Ishikawa (cell line): ENCODE results near the gene MED15.

ENCODE experiments used
- CEBPB ChIP-seq: IDR thresholded peaks from 2 replicates; pipeline ENCODE4 v1.6.1; 2012
- CREB1 ChIP-seq: IDR thresholded peaks from 2 replicates; pipeline ENCODE4 v1.6.1; 2012; ENCODE audit warnings: low read depth
- EGR1 ChIP-seq: IDR thresholded peaks from 2 replicates; pipeline ENCODE4 v1.6.1; 2012
- EP300 ChIP-seq: IDR thresholded peaks from 2 replicates; pipeline ENCODE4 v1.6.1; 2012; ENCODE audit warnings: borderline replicate concordance
- FOXM1 ChIP-seq: IDR thresholded peaks from 2 replicates; pipeline ENCODE4 v1.6.1; 2012; ENCODE audit warnings: low read depth, borderline replicate concordance
- NFIC ChIP-seq: IDR thresholded peaks from 2 replicates; pipeline ENCODE4 v1.6.1; 2012
- RAD21 ChIP-seq: IDR thresholded peaks from 2 replicates; pipeline ENCODE4 v1.6.1; 2012; ENCODE audit warnings: low read depth
- TAF1 ChIP-seq: IDR thresholded peaks from 2 replicates; pipeline ENCODE4 v1.6.1; 2012; ENCODE audit warnings: low read depth, mild to moderate bottlenecking
- TCF12 ChIP-seq: IDR thresholded peaks from 2 replicates; pipeline ENCODE4 v1.6.1; 2012; ENCODE audit warnings: low read depth
- TEAD4 ChIP-seq: IDR thresholded peaks from 2 replicates; pipeline ENCODE4 v1.6.1; 2012
- YY1 ChIP-seq: IDR thresholded peaks from 2 replicates; pipeline ENCODE4 v1.6.1; 2012; ENCODE audit warnings: low read depth
- ZBTB7A ChIP-seq: IDR thresholded peaks from 2 replicates; pipeline ENCODE4 v1.6.1; 2012; ENCODE audit warnings: low read depth
- TF ChIP-seq, protein P1 (sequence below): IDR thresholded peaks from 2 replicates; pipeline ENCODE4 v1.6.1; 2012
- TF ChIP-seq, protein P2 (sequence below): IDR thresholded peaks from 2 replicates; pipeline ENCODE4 v1.6.1; 2012; ENCODE audit warnings: low read depth, mild to moderate bottlenecking
- TF ChIP-seq, protein P3 (sequence below): IDR thresholded peaks from 2 replicates; pipeline ENCODE4 v1.6.1; 2012

MED15 gene

DNA sequence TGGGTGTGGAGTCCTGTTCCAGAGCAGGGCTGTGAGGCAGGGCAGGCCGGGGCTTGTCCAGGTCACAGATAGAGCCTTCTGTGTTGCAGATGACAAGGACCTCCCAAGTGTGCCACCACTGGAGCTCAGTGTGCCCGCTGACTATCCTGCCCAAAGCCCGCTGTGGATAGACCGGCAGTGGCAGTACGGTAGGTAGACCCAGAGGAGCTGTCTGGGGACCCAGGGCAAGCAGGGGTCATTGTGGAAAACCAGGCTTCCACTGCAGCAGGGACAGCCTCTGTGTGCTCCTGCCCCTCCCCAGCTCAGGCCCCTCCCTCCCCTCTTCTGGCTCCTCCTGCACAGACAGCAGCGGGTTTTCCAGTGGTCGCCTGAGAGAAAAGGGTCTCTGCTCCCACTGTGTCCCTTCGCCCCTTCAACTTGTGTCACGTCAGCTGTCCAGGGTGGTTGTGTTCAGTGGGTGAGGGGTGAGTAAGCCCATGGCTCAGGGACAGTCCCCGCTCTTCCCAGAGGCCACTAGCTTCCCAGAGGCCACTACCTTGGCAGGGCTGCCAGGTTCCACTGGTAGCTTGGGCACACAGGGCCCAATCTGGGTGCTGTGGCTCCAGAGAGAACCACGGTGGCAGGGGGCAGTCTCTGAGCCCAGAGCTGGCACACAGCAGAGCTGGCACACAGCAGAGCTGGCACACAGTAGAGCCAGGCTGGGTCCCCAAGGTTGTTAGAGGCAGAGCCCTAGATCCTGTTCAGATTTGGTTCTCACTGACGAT, 78.4 kb downstream of the MED15 start:
- no peak for TF ChIP-seq FOXM1
- TF ChIP-seq TEAD4 = no peak
- TF ChIP-seq CEBPB = no peak
- TF ChIP-seq TAF1 = no peak
- TF ChIP-seq, protein P1, sequence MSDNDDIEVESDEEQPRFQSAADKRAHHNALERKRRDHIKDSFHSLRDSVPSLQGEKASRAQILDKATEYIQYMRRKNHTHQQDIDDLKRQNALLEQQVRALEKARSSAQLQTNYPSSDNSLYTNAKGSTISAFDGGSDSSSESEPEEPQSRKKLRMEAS = no peak
- TF ChIP-seq YY1 = no peak
- TF ChIP-seq EGR1 = no peak
- TF ChIP-seq, protein P2, sequence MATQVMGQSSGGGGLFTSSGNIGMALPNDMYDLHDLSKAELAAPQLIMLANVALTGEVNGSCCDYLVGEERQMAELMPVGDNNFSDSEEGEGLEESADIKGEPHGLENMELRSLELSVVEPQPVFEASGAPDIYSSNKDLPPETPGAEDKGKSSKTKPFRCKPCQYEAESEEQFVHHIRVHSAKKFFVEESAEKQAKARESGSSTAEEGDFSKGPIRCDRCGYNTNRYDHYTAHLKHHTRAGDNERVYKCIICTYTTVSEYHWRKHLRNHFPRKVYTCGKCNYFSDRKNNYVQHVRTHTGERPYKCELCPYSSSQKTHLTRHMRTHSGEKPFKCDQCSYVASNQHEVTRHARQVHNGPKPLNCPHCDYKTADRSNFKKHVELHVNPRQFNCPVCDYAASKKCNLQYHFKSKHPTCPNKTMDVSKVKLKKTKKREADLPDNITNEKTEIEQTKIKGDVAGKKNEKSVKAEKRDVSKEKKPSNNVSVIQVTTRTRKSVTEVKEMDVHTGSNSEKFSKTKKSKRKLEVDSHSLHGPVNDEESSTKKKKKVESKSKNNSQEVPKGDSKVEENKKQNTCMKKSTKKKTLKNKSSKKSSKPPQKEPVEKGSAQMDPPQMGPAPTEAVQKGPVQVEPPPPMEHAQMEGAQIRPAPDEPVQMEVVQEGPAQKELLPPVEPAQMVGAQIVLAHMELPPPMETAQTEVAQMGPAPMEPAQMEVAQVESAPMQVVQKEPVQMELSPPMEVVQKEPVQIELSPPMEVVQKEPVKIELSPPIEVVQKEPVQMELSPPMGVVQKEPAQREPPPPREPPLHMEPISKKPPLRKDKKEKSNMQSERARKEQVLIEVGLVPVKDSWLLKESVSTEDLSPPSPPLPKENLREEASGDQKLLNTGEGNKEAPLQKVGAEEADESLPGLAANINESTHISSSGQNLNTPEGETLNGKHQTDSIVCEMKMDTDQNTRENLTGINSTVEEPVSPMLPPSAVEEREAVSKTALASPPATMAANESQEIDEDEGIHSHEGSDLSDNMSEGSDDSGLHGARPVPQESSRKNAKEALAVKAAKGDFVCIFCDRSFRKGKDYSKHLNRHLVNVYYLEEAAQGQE = no peak
- TF ChIP-seq, protein P3, sequence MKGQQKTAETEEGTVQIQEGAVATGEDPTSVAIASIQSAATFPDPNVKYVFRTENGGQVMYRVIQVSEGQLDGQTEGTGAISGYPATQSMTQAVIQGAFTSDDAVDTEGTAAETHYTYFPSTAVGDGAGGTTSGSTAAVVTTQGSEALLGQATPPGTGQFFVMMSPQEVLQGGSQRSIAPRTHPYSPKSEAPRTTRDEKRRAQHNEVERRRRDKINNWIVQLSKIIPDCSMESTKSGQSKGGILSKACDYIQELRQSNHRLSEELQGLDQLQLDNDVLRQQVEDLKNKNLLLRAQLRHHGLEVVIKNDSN = no peak
- no peak for TF ChIP-seq EP300
- TF ChIP-seq CREB1 = no peak
- no peak for TF ChIP-seq ZBTB7A
- TF ChIP-seq NFIC = no peak
- no peak for TF ChIP-seq RAD21
- no peak for TF ChIP-seq TCF12

DNA sequence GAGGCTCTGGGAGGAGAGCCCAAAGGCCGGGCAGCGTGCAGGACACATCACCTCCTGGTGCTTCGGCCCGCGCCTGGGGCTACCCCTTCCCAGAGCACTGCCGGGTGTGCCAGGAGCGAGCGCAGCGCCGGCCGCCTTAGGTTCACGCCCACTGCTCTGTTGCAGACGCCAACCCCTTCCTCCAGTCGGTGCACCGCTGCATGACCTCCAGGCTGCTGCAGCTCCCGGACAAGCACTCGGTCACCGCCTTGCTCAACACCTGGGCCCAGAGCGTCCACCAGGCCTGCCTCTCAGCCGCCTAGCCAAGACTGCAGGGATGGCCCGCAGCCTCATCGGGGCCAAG, 79.0 kb downstream of the MED15 start:
- TF ChIP-seq, protein P1 = no peak
- no peak for TF ChIP-seq TCF12

DNA sequence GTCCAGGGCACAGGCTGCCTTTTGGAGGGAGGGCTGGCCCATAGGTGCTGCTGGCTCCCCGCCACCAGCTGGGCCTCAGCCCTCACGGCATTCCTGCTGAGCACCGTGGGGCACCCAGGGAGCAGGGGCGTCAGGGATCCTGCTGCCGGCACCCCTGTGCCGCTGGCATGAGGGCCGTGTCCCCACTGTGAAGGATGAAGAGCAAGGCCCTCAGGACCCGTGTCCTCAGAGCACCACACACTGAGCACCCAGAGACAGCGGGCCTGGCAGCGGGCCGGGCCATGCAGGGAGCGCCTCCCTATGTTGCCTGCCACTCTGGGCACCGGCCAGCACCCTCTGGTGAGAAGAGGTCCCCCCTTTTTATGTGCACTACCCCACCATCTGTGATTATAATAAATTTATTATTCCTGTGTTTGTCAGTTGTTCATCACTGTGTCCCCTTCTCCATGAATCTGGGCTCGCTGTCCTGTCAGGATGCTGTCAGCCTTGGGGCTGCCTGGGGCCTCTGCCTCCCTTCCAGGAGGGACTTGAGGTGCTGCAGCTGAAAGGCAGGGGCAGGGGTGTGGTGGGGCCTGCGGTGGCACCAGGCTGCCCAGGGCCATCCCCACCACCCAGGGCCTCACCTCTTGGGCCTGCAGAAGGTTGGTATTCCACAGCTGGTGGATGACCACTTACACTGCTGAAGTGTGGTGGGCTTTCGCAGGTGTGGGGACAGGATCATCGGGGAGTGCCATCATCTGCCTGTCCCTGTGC, 80.0 kb downstream of the MED15 start:
- TF ChIP-seq ZBTB7A = no peak
- TF ChIP-seq TEAD4 = no peak
- TF ChIP-seq CREB1 = no peak
- TF ChIP-seq EGR1 = no peak
- TF ChIP-seq RAD21 = no peak

DNA sequence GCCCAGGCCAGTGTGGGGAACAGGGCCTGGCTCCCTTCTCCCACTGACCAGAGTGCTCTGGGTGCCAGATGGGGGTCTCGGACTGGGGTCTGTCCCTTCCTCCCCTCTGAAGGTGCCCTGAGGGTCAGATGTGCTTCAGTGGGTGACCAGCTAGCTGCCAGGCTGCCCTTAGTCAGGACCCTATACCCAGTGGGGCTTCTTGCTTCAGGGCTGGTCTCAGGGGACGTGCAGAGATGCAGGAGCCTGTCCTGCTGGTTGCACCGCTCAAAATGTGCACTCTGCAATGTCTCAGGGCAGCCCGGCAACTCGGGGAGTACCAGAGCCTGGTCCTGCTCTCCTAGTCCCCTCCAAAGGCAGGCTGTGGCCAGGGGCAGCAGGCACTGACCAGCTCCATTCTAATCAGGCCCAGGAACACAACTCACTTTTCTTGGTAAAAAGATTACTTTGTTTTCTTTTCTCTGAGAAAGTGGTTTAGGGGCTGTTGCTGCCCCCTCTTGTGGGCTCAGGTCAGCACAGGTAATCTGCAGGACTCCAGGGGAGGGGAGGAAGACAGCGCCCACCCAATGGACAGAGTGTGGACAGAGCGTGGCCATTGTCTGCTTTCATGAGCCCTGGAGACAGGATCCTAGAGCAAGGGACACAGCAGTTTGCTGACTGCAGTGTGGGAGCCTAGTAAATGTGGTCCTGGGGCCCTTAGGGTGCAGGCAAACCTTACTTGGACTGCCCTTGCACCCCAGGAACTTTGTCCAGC, 80.9 kb downstream of the MED15 start:
- TF ChIP-seq EGR1 = no peak
- no peak for TF ChIP-seq EP300
- TF ChIP-seq TCF12 = no peak
- no peak for TF ChIP-seq NFIC
- TF ChIP-seq CREB1 = no peak
- TF ChIP-seq, protein P2 = no peak
- TF ChIP-seq TEAD4 = no peak
- no peak for TF ChIP-seq RAD21
- TF ChIP-seq, protein P1 = no peak
- TF ChIP-seq, protein P3 = no peak
- TF ChIP-seq FOXM1 = no peak
- TF ChIP-seq YY1 = no peak
- no peak for TF ChIP-seq CEBPB
- no peak for TF ChIP-seq TAF1

DNA sequence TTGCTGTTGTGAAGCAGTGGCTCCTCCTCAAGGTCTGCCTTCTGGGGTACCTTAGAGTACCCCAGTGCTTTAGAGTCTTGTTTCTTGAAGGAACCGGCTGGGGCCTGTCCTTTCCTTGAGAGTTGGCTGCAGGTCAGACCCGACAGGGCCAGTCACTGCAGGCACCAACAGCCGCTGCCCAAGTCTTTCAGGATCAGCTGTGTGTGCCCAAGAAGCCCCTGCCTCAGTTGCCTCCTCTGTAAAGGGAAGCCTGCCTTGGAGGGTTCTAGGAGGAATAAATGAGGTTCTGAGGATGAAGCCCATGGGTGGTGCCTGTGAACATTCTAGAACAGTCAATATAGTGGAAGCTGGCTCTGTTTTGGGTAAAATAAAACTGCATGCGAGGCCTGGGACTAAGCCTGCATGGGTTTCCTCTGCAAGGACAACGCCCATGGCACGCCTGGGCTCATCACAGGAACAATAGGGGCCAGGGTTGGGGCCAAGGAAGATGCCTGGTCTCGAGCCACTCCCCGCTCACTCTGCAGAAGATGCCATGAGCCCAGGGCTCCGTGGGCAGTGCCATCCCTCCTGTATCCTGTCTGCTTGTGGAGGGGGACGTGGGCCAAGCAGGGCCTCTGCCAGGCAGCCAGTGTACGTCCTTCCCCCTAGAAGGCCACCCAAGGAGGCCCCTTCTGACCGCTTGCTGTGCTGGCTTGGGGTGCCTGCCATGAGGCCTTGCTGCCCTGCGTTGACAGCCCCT, 81.6 kb downstream of the MED15 start:
- TF ChIP-seq TEAD4 (no peak), YY1 (no peak), EGR1 (no peak), TAF1 (no peak), CREB1 (no peak), ZBTB7A (no peak)
- TF ChIP-seq, protein P3 = no peak
- TF ChIP-seq, protein P1 = no peak
